PC-9 (cell line): ENCODE results near the gene ME2. TPM values are rescaled to one million over a fixed set of nuclear protein-coding genes. Genes with fewer than 3 reads are reported as not detected.

Source experiments
- BruUV-seq: library from RNA; stranded (reverse); fragments of 400-500 nt; replicated peaks from 2 replicates; lab custom pipeline; 2021; lab: Mats Ljungman, UMichigan
- CTCF ChIA-PET: fragments of 300-600 bp; sonication (Branson Sonifier 250); formaldehyde crosslinking; loops from one replicate; lab custom pipeline; 2022; ENCODE audit warnings: antibody characterized with exemption; lab: Charles Lee
- POLR2A ChIA-PET: fragments of 300-600 bp; sonication (Branson Sonifier 250); formaldehyde crosslinking; loops from one replicate; lab custom pipeline; 2022; ENCODE audit warnings: antibody characterized with exemption; ENCODE audit not compliant: unreplicated experiment; lab: Charles Lee
- DNase-seq, 2 experiments: peaks; one replicate each; pipeline versions ENCODE4 v3.0.0 to v3.0.0-alpha.2; 2015 to 2022; ENCODE audit warnings: mixed read lengths in 1 of 2
- H2AFZ ChIP-seq: fragments of 200-600 bp; sonication (generic); 2 replicates; pipeline ENCODE4 v1.8.1; 2017; ENCODE audit warnings: antibody characterized with exemption
- H3F3A ChIP-seq: fragments of 200-600 bp; sonication (generic); 2 replicates; pipeline ENCODE4 v1.8.1; 2017; ENCODE audit warnings: antibody characterized with exemption, mild to moderate bottlenecking, low read depth; ENCODE audit not compliant: insufficient read depth
- H3K27ac ChIP-seq: fragments of 200-600 bp; sonication (generic); 2 replicates; pipeline ENCODE4 v1.6.1; 2016; ENCODE audit warnings: mixed run types
- H3K27me3 ChIP-seq: fragments of 200-600 bp; sonication (generic); 2 replicates; pipeline ENCODE4 v1.6.1; 2016; ENCODE audit warnings: low read depth, mixed run types; ENCODE audit not compliant: insufficient read depth
- H3K36me3 ChIP-seq: fragments of 200-600 bp; sonication (generic); 2 replicates; pipeline ENCODE4 v1.6.1; 2016; ENCODE audit warnings: low read depth, mixed run types
- H3K4me1 ChIP-seq: fragments of 200-600 bp; sonication (generic); replicated peaks from 2 replicates; pipeline ENCODE4 v1.6.1; 2016; ENCODE audit warnings: mixed run types; ENCODE audit not compliant: insufficient read depth
- H3K4me2 ChIP-seq: fragments of 200-600 bp; sonication (generic); 2 replicates; pipeline ENCODE4 v1.6.1; 2017; ENCODE audit warnings: mixed run types
- H3K4me3 ChIP-seq: fragments of 200-600 bp; sonication (generic); 2 replicates; pipeline ENCODE4 v1.6.1; 2016; ENCODE audit warnings: mixed run types
- H3K79me2 ChIP-seq: fragments of 200-600 bp; sonication (generic); 2 replicates; pipeline ENCODE4 v1.6.1; 2017; ENCODE audit warnings: low read depth, mixed run types
- H3K9me2 ChIP-seq: fragments of 200-600 bp; sonication (generic); 2 replicates; pipeline ENCODE4 v1.8.1; 2017; ENCODE audit warnings: mild to moderate bottlenecking; ENCODE audit not compliant: insufficient read depth
- H3K9me3 ChIP-seq: fragments of 200-600 bp; sonication (generic); 2 replicates; pipeline ENCODE4 v1.8.1; 2016; ENCODE audit warnings: low read depth; ENCODE audit not compliant: insufficient read depth
- H4K20me1 ChIP-seq: fragments of 200-600 bp; sonication (generic); 2 replicates; pipeline ENCODE4 v1.8.1; 2017; ENCODE audit not compliant: insufficient read depth
- CTCF ChIP-seq: fragments of 200-600 bp; sonication (generic); conservative IDR thresholded peaks from 2 replicates; pipeline ENCODE4 v1.6.1; 2017; ENCODE audit warnings: mixed run types, antibody characterized with exemption, mild to moderate bottlenecking, moderate library complexity
- EZH2 ChIP-seq: fragments of 200-600 bp; sonication (generic); IDR thresholded peaks from 2 replicates; pipeline ENCODE4 v1.8.0; 2017; ENCODE audit warnings: antibody characterized with exemption, low read depth
- intact Hi-C: fragments of 100-400 bp; cut with micrococcal nuclease; formaldehyde crosslinking; loops from one replicate; pipeline ENCODE4 v1.10.0; 2022; ENCODE audit not compliant: unreplicated experiment
- total RNA-seq: library from RNA; stranded (reverse); gene quantifications from 2 replicates; pipeline ENCODE4 v1.2.3, GENCODE V29; 2021

ME2 gene
- total RNA-seq, 1 experiment from 2014 or later: 27.9 TPM

DNA sequence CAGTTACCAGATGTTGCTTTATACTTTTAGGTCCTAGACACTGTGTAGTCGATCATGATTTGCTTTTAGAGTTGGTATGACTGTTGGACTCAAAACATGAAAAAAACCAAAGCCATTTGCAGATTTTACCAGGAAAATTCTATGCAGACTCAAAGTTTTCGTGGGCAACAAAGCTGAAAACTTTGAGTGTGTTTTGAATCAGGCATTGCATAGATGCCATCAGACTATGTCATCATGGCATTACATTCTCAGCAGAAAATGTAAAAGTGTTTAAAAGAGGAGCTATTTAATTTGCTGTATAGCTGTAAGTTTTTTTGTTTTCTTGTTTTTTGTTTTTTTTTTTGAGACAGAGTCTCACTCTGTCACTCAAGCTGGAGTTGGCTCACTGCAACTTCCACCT, 45.5 kb downstream of the ME2 start:
- Histone ChIP-seq H3K4me1 (no peaks in the 10 kb centered on the region), H3K4me2 (no peak overlapping the region), H3K79me2 (no peaks in the 10 kb centered on the region), H3F3A (no peaks in the 10 kb centered on the region), H2AFZ (no peak overlapping the region), H4K20me1 (no peaks in the 10 kb centered on the region), H3K9me2 (no peaks in the 10 kb centered on the region), H3K36me3 (0 out of 2 replicates have a peak, but pooled peaks cover 7% of the 10 kb centered on the region), H3K27me3 (no peaks in the 10 kb centered on the region), H3K4me3 (no peak overlapping the region), H3K27ac (no peak overlapping the region), H3K9me3 (no peaks in the 10 kb centered on the region; the same call in 1 of the 2 replicates)
- BruUV-seq: no TSS peak
- intact Hi-C loops: no loop called here
- ChIA-PET CTCF (no interaction called here), POLR2A (no interaction called here)
- no peak for DNase-seq
- TF ChIP-seq EZH2 (no peak), CTCF (no peak)

DNA sequence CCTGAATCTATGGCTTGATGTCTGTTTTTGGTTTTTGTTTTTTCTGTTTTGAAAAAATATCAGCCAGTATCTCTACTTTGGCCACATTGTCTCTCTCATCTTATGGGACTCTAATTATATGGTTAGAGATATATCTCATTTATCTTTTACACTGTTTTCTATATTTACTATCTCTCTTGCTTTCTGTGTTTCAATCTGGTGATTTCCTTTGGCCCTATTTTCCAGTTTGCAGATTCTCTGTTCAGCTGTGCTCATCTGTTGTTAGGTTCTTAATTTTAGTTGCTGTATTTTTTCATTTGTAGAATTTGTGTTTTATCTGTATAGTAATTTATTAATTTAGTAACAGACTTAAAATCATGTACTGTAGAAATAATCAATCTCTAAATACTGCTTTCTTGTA, 47.6 kb downstream of the ME2 start:
- ChIA-PET POLR2A (no interaction called here), CTCF (no interaction called here)

GRCh38 chr18:50928551-50928950, 49.6 kb downstream of the ME2 start:
- Histone ChIP-seq H3F3A (no peaks in the 10 kb centered on the region), H3K27me3 (no peaks in the 10 kb centered on the region), H3K79me2 (no peaks in the 10 kb centered on the region), H4K20me1 (no peaks in the 10 kb centered on the region), H3K4me2 (no peak overlapping the region), H3K4me1 (no peaks in the 10 kb centered on the region), H3K27ac (no peak overlapping the region), H3K36me3 (0 out of 2 replicates have a peak, but pooled peaks cover 7% of the 10 kb centered on the region), H3K4me3 (no peak overlapping the region), H3K9me3 (no peaks in the 10 kb centered on the region; the same call in 1 of the 2 replicates), H2AFZ (no peak overlapping the region), H3K9me2 (no peaks in the 10 kb centered on the region)
- TF ChIP-seq EZH2: no peak
- ChIA-PET POLR2A (no interaction called here), CTCF (no interaction called here)
- no peak for DNase-seq
- no TSS peak for BruUV-seq
- intact Hi-C loops: no loop called here

More for the DNA sequence above, 47.6 kb downstream of the ME2 start:
- no peak overlapping the region for H3K4me2 ChIP-seq
- no peaks in the 10 kb centered on the region; the same call in 1 of the 2 replicates for H3K9me3 ChIP-seq
- H3K27ac ChIP-seq: no peak overlapping the region
- no peak for TF ChIP-seq EZH2
- no TSS peak for BruUV-seq
- H3F3A ChIP-seq: no peaks in the 10 kb centered on the region
- 0 out of 2 replicates have a peak, but pooled peaks cover 7% of the 10 kb centered on the region for H3K36me3 ChIP-seq
- H3K9me2 ChIP-seq: no peaks in the 10 kb centered on the region
- H3K4me1 ChIP-seq: no peaks in the 10 kb centered on the region
- DNase-seq: no peak
- H3K79me2 ChIP-seq: no peaks in the 10 kb centered on the region
- no peaks in the 10 kb centered on the region for H4K20me1 ChIP-seq
- no peak overlapping the region for H2AFZ ChIP-seq
- H3K27me3 ChIP-seq: no peaks in the 10 kb centered on the region
- H3K4me3 ChIP-seq: no peak overlapping the region
- intact Hi-C loops: no loop called here

- Histone ChIP-seq H3K79me2 (no peaks in the 10 kb centered on the region), H3K36me3 (no peaks in the 10 kb centered on the region), H3K4me2 (no peak overlapping the region), H3K9me3 (no peaks in the 10 kb centered on the region), H3K4me1 (no peaks in the 10 kb centered on the region), H3F3A (no peaks in the 10 kb centered on the region), H3K4me3 (no peak overlapping the region), H3K9me2 (no peaks in the 10 kb centered on the region), H3K27me3 (no peaks in the 10 kb centered on the region), H3K27ac (no peak overlapping the region), H2AFZ (no peak overlapping the region), H4K20me1 (no peaks in the 10 kb centered on the region)
- intact Hi-C loops: no loop called here
- ChIA-PET CTCF (no interaction called here), POLR2A (no interaction called here)
- TF ChIP-seq EZH2: no peak
- no peak for TF ChIP-seq CTCF
- no peak for DNase-seq
- no TSS peak for BruUV-seq
Measured at GRCh38 chr18:50933684-50934083, 54.8 kb downstream of the ME2 start.
